K562 (cell line): ENCODE data around the gene RARA. TPM values are rescaled to one million over a fixed set of nuclear protein-coding genes. Genes with fewer than 3 reads are reported as not detected.
A peak's percentile ranks its signal among the peaks of the same experiment; 100 is the strongest.

Experiments used
- CHD2 ChIP-seq: IDR thresholded peaks from 2 replicates; pipeline ENCODE4 v1.6.1; 2011; ENCODE audit warnings: low read depth, low read length
- EP400 ChIP-seq: fragments of 450-650 bp; IDR thresholded peaks from 2 replicates; pipeline ENCODE4 v1.6.1; 2017; ENCODE audit warnings: antibody characterized with exemption, mild to moderate bottlenecking, moderate library complexity
- GABPA ChIP-seq: fragments of 200-800 bp; sonication (Bioruptor generic); conservative IDR thresholded peaks from 2 replicates; pipeline ENCODE4 v1.6.1; 2016; ENCODE audit warnings: low read depth, missing genetic modification characterization, missing compliant biosample characterization
- GATA2 ChIP-seq: sonication (generic); formaldehyde crosslinking; IDR thresholded peaks from 2 replicates; pipeline ENCODE4 v1.4.0; 2020; ENCODE audit warnings: mild to moderate bottlenecking, missing genetic modification reagents
- IFI16 ChIP-seq: fragments of 250-450 bp; sonication (Bioruptor Pico); IDR thresholded peaks from 2 replicates; pipeline ENCODE4 v2.1.2; 2022; ENCODE audit warnings: mild to moderate bottlenecking, inconsistent platforms
- MYC ChIP-seq, 2 experiments: fragments of 250-450 bp in 1 of 2; sonication (Bioruptor Pico) in 1 of 2; IDR thresholded peaks; 2 replicates each; pipeline versions ENCODE4 v1.5.1 to v1.6.1; 2012 to 2021; ENCODE audit warnings: low read depth in 2 of 2, borderline replicate concordance in 1 of 2, improper control_type of control experiment in 1 of 2, low read length in 1 of 2, mild to moderate bottlenecking in 1 of 2, moderate library complexity in 1 of 2
- NEUROD1 ChIP-seq: fragments of 150-350 bp; IDR thresholded peaks from 2 replicates; pipeline ENCODE4 v1.6.1; 2014; ENCODE audit warnings: borderline replicate concordance, low read length, low read depth; ENCODE audit not compliant: partially characterized antibody
- NR2C1 ChIP-seq, 2 experiments: fragments of 450-650 bp; IDR thresholded peaks; 2 replicates each; pipeline ENCODE4 v1.6.1; 2017; ENCODE audit warnings: mild to moderate bottlenecking in 2 of 2, antibody characterized with exemption in 1 of 2, inconsistent platforms in 1 of 2, missing compliant biosample characterization in 1 of 2, missing genetic modification characterization in 1 of 2
- POLR2G ChIP-seq: fragments of 200-400 bp; formaldehyde crosslinking; IDR thresholded peaks from 2 replicates; pipeline ENCODE4 v1.6.1; 2017; ENCODE audit warnings: low read depth, mild to moderate bottlenecking, antibody characterized with exemption, low read length, moderate library complexity
- RNF2 ChIP-seq: sonication (generic); IDR thresholded peaks from 2 replicates; pipeline ENCODE4 v1.6.1; 2016
- SMAD3 ChIP-seq: fragments of 450-650 bp; formaldehyde crosslinking; conservative IDR thresholded peaks from 2 replicates; pipeline ENCODE4 v1.4.0; 2020; ENCODE audit warnings: mild to moderate bottlenecking
- VEZF1 ChIP-seq: fragments of 200-800 bp; sonication (Bioruptor generic); IDR thresholded peaks from 2 replicates; pipeline ENCODE4 v1.6.1; 2017; ENCODE audit warnings: missing genetic modification characterization, missing compliant biosample characterization
- YY1 ChIP-seq, 3 experiments: IDR thresholded peaks; 2 replicates each; pipeline ENCODE4 v1.6.1; 2011; ENCODE audit warnings: low read length in 2 of 3, mild to moderate bottlenecking in 2 of 3, moderate library complexity in 2 of 3, borderline replicate concordance in 1 of 3, control low read depth in 1 of 3, low read depth in 1 of 3; ENCODE audit not compliant: insufficient read depth in 3 of 3, insufficient replicate concordance in 2 of 3, control insufficient read depth in 1 of 3, insufficient read length in 1 of 3; ENCODE audit errors: extremely low read depth in 1 of 3
- ZBTB2 ChIP-seq: fragments of 450-650 bp; IDR thresholded peaks from 2 replicates; pipeline ENCODE4 v1.6.1; 2016; ENCODE audit warnings: antibody characterized with exemption
- ZBTB7A ChIP-seq: IDR thresholded peaks from 2 replicates; pipeline ENCODE4 v1.6.1; 2011; ENCODE audit warnings: low read depth, mild to moderate bottlenecking, low read length, moderate library complexity, borderline replicate concordance; ENCODE audit not compliant: control insufficient read depth
- ZKSCAN8 ChIP-seq: fragments of 200-800 bp; sonication (Bioruptor generic); IDR thresholded peaks from 2 replicates; pipeline ENCODE4 v1.6.1; 2016; ENCODE audit warnings: missing genetic modification characterization, missing compliant biosample characterization
- ZNF592 ChIP-seq: fragments of 450-650 bp; IDR thresholded peaks from 2 replicates; pipeline ENCODE4 v1.6.1; 2017; ENCODE audit warnings: antibody characterized with exemption, mild to moderate bottlenecking
- ZNF75A ChIP-seq: fragments of 450-650 bp; formaldehyde crosslinking; IDR thresholded peaks from 2 replicates; pipeline ENCODE4 v1.4.0; 2020; ENCODE audit warnings: mild to moderate bottlenecking
- polyA plus RNA-seq, 8 experiments: library from polyadenylated mRNA; depleted of rRNA in 4 of 8; stranded (reverse) in 5 of 8; unstranded in 3 of 8; fragments of >200 nt; fragmentation: Nextera tagmentation in 2 of 8; fragmentation: Illumina TruSeq in 1 of 8; extraction: Ambion mirVana in 2 of 8; extraction: Trizol in 1 of 8; gene quantifications; 2 replicates each; pipeline versions ENCODE4 v1.2.1 to v1.2.3, GENCODE V29; 2011 to 2014; ENCODE audit warnings: inconsistent platforms in 1 of 8, missing spikeins in 1 of 8
- total RNA-seq, 7 experiments: library from RNA; depleted of rRNA in 6 of 7; stranded (reverse); fragments of >200 nt in 6 of 7; fragmentation: Illumina TruSeq in 2 of 7; extraction: Trizol in 2 of 7; gene quantifications; 2 replicates each; pipeline versions ENCODE4 v1.2.1 to v1.2.3, GENCODE V29; 2011 to 2021; ENCODE audit warnings: low replicate concordance in 1 of 7

The RARA gene
- total and polyA plus RNA-seq, 9 of the 15 experiments (the other 6 are each of a cell fraction or from before 2014, with no cell fraction given) = 0.10 to 28.0 (median 7.9) TPM

- TF ChIP-seq RNF2 = peak; percentile 63; the same call in 1 of the 2 replicates
- peak; percentile 76 for TF ChIP-seq POLR2G
- peak; percentile 53; the same call in 1 of the 2 replicates for TF ChIP-seq ZNF592
- TF ChIP-seq YY1 (IDR thresholded peaks at IDR 0.05; ENCODE audit: borderline replicate concordance in 1 of 3, control insufficient read depth in 1 of 3, extremely low read depth in 1 of 3, insufficient read depth in 3 of 3, insufficient read length in 1 of 3, insufficient replicate concordance in 2 of 3, low read depth in 1 of 3, low read length in 2 of 3) = peak in 1 of 3 experiments; percentile 14
- TF ChIP-seq ZBTB2 = peak; percentile 62; the same call in 1 of the 2 replicates
- TF ChIP-seq MYC (IDR thresholded peaks at IDR 0.05; ENCODE audit: low read depth, low read length) = peak; percentile 83
- TF ChIP-seq MYC (CRISPR knock-in tag; IDR thresholded peaks at IDR 0.05; ENCODE audit: borderline replicate concordance, low read depth) = no peak
- peak; percentile 91 for TF ChIP-seq ZBTB7A
- TF ChIP-seq IFI16 (CRISPR knock-in tag) = no peak
- no peak for TF ChIP-seq SMAD3 (CRISPR knock-in tag)
- TF ChIP-seq GATA2 (CRISPR knock-in tag) = 0 out of 2 replicates have a peak, but pooled peaks have one; percentile 20
- TF ChIP-seq VEZF1 (CRISPR knock-in tag) = peak; percentile 52
- peak; percentile 78; the same call in 1 of the 2 replicates for TF ChIP-seq EP400
- peak; percentile 35; the same call in 1 of the 2 replicates for TF ChIP-seq CHD2
- TF ChIP-seq ZKSCAN8 (CRISPR knock-in tag) = no peak
- 0 out of 2 replicates have a peak, but pooled peaks have one; percentile 22 for TF ChIP-seq GABPA (tag)
- peak; percentile 60 for TF ChIP-seq NR2C1 (IDR thresholded peaks at IDR 0.05)
- TF ChIP-seq NR2C1 (tag; IDR thresholded peaks at IDR 0.05) = peak; percentile 43; the same call in 1 of the 2 replicates
- no peak for TF ChIP-seq NEUROD1
- no peak for TF ChIP-seq ZNF75A (CRISPR knock-in tag)
Observed at GRCh38 chr17:40345161-40345993, 36.4 kb downstream of the RARA start (continued).
